Mucosa of descending colon (tissue), 3 donors: ENCODE results near the gene DDA1. TPM values are rescaled to one million over a fixed set of nuclear protein-coding genes. Genes with fewer than 3 reads are reported as not detected.

Experiments used
- ATAC-seq: fragments of 200-7000 bp; cut with Tn5 transposase; one replicate; pipeline ENCODE4 v1.9.1; 2020; ENCODE audit warnings: mild to moderate bottlenecking, moderate library complexity
- DNase-seq, 3 donors: peaks; one replicate each; pipeline ENCODE4 v3.0.0-alpha.2; 2020
- H3K36me3 ChIP-seq: fragments of 200-600 bp; one replicate; pipeline ENCODE4 v1.8.0; 2021; ENCODE audit warnings: low read depth, mild to moderate bottlenecking
- H3K4me1 ChIP-seq: fragments of 200-600 bp; one replicate; pipeline ENCODE4 v1.8.0; 2021; ENCODE audit warnings: low read depth, mild to moderate bottlenecking
- H3K4me3 ChIP-seq: fragments of 200-600 bp; one replicate; pipeline ENCODE4 v1.8.0; 2021; ENCODE audit warnings: mild to moderate bottlenecking
- H3K9me3 ChIP-seq: fragments of 200-600 bp; one replicate; pipeline ENCODE4 v1.8.0; 2021; ENCODE audit warnings: mild to moderate bottlenecking
- intact Hi-C, 2 donors: fragments of 100-400 bp; cut with DNase I in 1 of 2; cut with micrococcal nuclease in 1 of 2; formaldehyde crosslinking; loops; one replicate each; pipeline versions ENCODE4 v1.11.0 to v1.11.1; 2022; cut with DNase I, micrococcal nuclease
- total RNA-seq, 3 donors: library from RNA; stranded (reverse); fragmentation: NEBNext Ultra II Directional in 2 of 3; extraction: Animal tissue kit (Norgen Biotek cat#: 25700) in 2 of 3; gene quantifications; one replicate each; pipeline versions ENCODE4 v1.2.1 to v1.2.4, GENCODE V29; 2021 to 2023
- TF ChIP-seq, protein P1 (sequence below): fragments of 200-600 bp; IDR thresholded peaks from one replicate; pipeline ENCODE4 v1.8.0; 2022; ENCODE audit warnings: antibody characterized with exemption, mild to moderate bottlenecking
- donor health status: DM: no; HTN: no; CAD: no; lungs with moderate emphysema.
- donor health status: DM: no; HTN: no; CAD: no.
- donor health status: DM: no; HTN: yes; CAD: no.

Gene DDA1
- total RNA-seq, 3 donors from 2014 or later, result 38.3 to 51.4 (median 48.3) TPM

- H3K36me3 ChIP-seq, result peaks cover 3% of the 10 kb centered on the region
- DNase-seq (no peak), ATAC-seq (no peak)
- intact Hi-C loops, result no loop called here
- H3K4me1 ChIP-seq, result peaks cover 3% of the 10 kb centered on the region
- TF ChIP-seq, protein P1, sequence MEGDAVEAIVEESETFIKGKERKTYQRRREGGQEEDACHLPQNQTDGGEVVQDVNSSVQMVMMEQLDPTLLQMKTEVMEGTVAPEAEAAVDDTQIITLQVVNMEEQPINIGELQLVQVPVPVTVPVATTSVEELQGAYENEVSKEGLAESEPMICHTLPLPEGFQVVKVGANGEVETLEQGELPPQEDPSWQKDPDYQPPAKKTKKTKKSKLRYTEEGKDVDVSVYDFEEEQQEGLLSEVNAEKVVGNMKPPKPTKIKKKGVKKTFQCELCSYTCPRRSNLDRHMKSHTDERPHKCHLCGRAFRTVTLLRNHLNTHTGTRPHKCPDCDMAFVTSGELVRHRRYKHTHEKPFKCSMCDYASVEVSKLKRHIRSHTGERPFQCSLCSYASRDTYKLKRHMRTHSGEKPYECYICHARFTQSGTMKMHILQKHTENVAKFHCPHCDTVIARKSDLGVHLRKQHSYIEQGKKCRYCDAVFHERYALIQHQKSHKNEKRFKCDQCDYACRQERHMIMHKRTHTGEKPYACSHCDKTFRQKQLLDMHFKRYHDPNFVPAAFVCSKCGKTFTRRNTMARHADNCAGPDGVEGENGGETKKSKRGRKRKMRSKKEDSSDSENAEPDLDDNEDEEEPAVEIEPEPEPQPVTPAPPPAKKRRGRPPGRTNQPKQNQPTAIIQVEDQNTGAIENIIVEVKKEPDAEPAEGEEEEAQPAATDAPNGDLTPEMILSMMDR, result no peak
- H3K4me3 ChIP-seq, result no peak overlapping the region
- no peaks in the 10 kb centered on the region for H3K9me3 ChIP-seq
These were observed 11.1 kb downstream of the DDA1 start for GRCh38 chr19:17320435-17320834.

- Histone ChIP-seq H3K4me1 (peaks cover 3% of the 10 kb centered on the region), H3K4me3 (no peak overlapping the region), H3K36me3 (peaks cover 3% of the 10 kb centered on the region), H3K9me3 (no peaks in the 10 kb centered on the region)
- DNase-seq (no peak), ATAC-seq (no peak)
- intact Hi-C loops, result no loop called here
- TF ChIP-seq, protein P1, result no peak
These were observed 12.5 kb downstream of the DDA1 start for GRCh38 chr19:17321655-17322489.

GRCh38 chr19:17322854-17323253, 13.5 kb downstream of the DDA1 start:
- H3K4me1 ChIP-seq, result peaks cover 7% of the 10 kb centered on the region
- DNase-seq (peak in 1 of 3 donors; percentile 12), ATAC-seq (no peak)
- intact Hi-C loops, result no loop called here
- H3K9me3 ChIP-seq, result no peaks in the 10 kb centered on the region
- H3K4me3 ChIP-seq, result no peak overlapping the region
- no peaks in the 10 kb centered on the region for H3K36me3 ChIP-seq
- TF ChIP-seq, protein P1, result no peak

DNA sequence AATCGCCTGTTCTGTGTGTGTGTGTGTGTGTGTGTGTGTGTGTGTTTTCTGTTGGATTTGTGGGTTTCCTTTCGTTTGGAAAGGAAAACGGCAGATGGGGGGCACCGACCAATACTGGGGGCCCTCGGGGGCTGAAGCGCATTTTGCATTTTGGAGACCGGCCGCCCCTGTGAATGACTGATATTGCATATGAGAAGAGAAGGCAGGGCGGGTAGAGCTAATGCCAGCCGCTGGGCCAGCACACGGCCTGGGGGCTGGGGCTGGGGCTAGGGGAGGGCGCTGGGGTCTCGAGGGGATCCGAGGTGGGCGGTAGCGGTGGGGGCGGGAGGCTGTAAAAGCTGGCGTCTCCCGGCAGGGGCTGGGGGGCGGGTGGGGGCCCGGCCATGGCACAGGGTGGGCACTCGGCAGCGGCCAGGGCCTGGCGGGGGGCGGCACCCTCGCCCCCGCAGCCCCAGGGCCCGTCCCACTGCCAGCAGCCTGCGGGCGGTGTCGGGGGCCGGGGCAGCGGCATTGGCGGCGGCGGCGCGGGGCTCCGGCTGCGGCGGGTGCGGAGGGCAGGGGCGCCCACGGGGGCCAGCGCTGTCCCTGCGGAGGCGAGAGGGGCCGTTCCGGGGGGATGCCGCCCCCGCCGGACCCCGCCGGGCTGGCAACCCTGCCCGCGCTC, 14.1 kb downstream of the DDA1 start:
- intact Hi-C loops, result no loop called here
- no peaks in the 10 kb centered on the region for H3K9me3 ChIP-seq
- H3K4me3 ChIP-seq, result no peak overlapping the region
- peaks cover 7% of the 10 kb centered on the region for H3K4me1 ChIP-seq
- DNase-seq (no peak), ATAC-seq (no peak)
- TF ChIP-seq, protein P1, result no peak
- no peaks in the 10 kb centered on the region for H3K36me3 ChIP-seq

GRCh38 chr19:17323964-17324332, 14.6 kb downstream of the DDA1 start:
- DNase-seq, result peak in 1 of 3 donors; percentile 58
- TF ChIP-seq, protein P1, result no peak
- intact Hi-C loops, result no loop called here
- H3K4me3 ChIP-seq, result no peak overlapping the region
- peaks cover 10% of the 10 kb centered on the region for H3K4me1 ChIP-seq
- no peaks in the 10 kb centered on the region for H3K36me3 ChIP-seq
- H3K9me3 ChIP-seq, result no peaks in the 10 kb centered on the region
- no peak for ATAC-seq
